SHP77 treated with DMSO at 0.1 percent for 48 hours (cell line): ENCODE results near the gene ATAD3C.
"Not testable (repeated sequence)": the region's sequence is repeated elsewhere in the genome, so short reads cannot be mapped to it uniquely, and the experiment has no call there.

Experiments used
- DNase-seq: peaks from one replicate; lab custom pipeline; 2025; lab: John Stamatoyannopoulos, UW

Gene ATAD3C, protein sequence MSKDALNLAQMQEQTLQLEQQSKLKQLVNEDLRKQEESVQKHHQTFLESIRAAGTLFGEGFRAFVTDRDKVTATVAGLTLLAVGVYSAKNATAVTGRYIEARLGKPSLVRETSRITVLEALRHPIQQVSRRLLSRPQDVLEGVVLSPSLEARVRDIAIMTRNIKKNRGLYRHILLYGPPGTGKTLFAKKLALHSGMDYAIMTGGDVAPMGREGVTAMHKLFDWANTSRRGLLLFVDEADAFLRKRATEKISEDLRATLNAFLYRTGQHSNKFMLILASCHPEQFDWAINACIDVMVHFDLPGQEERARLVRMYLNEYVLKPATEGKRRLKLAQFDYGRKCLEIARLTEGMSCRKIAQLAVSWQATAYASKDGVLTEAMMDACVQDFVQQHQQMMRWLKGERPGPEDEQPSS

DNA sequence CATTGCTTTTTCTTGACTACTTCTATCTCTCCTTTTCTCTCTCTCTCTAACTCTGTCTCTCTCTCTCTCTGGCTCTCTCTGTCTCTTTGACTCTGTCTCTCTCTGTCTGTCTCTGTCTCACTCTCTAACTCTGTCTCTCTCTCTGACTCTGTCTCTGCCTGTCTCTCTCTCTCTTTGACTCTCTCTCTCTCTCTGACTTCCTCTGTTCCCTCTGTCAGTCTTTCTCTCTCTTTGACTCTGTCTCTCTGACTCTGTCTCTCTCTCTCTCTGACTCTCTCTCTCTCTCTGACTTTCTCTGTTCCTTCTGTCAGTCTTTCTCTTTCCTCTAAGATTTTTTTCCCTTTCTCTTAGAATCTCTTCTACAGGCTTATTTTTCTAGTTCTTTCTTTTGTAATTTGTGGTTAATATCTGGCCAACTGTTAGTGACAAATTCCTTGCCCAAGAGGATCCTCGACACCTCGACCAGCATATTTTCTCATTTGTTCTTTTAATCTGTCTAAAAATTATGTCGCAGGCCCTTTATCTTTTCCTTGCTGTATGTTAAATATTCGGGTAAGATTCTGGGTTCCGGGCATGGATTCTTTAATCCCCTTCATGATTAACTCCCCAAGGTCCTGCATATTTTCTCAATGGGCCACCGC lies at the start of gene ATAD3C:
Gene ATAD3C, plus strand, starts transcription at position 591 of the 641 bp plus-strand sequence. CDS start 995 bp downstream, outside the sequence.
- DNase-seq, result no peak

DNA sequence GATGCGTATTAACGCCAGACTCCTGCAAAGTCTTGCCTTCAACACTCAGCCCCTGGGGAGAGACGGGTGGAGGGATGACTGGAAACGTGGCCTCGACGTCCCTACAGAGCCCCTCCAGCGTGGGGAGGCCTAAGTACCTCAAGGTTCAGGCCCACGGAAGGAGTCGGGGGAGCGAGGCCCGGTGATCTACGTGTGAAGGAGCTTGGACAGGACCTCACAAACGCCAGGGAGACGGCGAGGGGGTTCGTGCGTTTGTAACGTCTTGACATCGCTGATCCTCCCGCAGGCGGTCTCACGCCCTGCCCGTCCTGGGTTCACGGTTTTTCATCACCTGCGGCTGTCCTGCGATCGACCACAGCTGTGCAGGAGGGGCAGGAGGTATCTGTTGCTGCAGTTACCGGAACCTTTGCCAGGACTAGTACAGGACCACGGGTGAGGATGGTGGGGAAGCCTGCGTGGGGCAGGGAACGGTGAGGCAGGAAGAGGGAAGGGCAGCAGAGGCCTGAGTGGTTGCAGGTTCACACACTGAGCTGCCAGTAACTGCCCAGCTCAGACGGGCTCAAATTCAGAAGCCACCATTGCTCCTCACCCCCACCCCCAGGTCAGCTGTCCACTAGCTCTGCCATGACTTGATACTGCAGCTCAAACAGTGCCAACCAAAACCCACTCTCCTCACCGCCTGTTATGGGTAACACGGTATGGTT lies 49.5 kb upstream of the ATAD3C start:
- DNase-seq, result no peak

DNA sequence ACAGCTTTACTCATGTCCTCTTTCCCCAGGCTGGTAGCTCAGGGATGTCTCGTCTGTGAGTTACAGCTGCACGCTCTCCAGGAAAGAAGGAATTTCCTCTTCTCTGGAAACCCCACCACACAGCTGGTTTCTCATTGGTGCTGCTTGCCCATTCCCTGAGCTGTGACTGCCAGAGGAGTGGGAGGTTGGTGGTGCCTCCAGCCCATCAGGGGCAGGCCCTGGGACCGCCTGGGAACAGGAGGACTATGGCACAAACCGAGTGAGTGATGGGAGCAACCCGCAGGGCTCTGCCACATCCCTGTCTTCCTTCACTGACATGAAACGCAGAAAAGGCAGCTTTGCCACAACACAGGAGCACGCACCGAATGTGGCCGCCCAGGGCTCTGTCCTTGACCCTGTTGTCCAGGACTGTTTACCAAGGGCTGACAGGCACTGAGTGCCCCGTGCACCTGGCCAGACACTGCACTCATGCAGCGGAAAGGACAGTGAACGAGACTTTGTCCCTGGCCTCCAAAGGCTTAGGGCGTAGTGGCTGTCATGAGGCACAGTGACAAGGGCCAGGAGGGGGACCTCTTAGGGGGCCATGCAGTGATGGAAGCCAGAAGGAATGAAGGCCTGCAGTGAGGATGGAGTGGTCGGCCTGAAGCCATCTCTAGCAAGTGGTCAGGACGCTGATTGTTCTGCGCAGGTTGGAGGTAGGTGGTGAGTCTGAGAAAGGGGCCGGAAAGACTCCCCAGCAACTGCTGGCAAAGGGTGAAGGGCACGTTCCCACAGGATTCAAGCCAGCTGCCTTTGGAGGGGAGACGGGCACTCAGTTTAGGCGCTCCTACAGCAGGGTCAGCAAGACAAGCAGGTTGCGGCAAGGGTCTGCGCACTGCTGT lies 48.7 kb upstream of the ATAD3C start:
- DNase-seq, result no peak

DNA sequence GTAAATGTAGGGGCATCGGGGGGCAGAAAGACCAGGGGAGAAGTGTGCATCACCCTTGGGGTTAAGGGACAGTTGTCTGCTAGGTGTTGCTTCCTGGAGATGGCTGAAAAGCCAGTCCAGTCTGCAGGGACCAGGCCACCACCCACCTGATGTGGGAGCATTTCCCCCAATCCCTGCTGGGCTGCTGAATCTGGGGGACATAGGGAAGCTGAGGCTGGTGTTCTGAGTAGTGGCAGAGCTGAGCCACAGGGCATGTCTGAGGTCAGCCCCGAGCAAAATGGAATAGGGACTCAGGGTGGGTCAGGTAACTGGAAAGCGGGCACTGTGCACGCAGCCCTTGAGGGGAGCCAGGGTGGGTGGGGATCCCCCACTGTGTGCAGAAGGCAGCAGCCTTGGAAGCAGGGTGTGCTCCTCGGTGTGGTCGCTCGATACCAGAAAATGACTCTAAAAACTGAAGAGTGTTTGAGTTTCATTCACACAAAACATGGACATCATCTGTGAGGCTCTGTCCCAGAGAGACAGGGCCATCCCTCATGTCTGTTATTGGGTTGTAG lies 48.0 kb upstream of the ATAD3C start:
- no peak for DNase-seq

DNA sequence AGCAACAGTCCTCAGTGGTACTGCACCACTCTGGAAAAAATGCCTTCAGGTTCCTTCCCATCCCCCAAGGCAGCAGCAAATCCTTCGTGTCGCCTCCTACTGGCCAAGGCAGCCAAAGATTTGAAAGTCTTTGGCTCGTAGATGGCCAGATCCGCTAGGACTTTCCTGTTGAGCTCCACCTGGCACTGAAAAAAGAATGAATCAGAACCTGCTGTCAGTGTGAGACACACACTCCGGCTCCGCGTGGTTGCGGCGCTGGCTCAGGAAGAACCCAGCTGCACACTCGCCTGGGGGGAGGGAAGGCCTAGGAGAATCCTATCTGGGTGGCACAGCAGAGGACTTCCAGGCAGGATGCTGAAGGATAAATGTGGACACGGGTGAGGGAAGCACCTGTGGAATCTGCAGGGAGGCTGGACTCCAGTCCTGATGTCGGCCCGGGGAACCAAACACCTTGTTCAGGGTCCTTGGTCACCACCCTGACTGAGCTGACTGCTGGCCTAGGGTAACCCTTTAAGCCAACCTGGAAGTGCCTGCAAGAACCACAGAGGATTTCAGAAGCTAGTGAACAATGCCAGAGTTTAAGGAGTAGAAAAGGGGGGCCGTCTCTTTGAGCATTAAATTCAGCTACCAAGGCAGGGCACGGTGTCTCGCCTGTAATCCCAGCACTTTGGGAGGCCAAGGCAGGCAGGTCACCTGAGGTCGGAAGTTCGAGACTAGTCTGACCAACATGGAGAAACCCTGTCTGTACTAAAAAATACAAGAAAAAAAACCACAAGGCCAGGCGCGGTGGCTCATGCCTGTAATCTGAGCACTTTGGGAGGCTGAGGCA lies 47.2 kb upstream of the ATAD3C start:
- DNase-seq, result no peak

DNA sequence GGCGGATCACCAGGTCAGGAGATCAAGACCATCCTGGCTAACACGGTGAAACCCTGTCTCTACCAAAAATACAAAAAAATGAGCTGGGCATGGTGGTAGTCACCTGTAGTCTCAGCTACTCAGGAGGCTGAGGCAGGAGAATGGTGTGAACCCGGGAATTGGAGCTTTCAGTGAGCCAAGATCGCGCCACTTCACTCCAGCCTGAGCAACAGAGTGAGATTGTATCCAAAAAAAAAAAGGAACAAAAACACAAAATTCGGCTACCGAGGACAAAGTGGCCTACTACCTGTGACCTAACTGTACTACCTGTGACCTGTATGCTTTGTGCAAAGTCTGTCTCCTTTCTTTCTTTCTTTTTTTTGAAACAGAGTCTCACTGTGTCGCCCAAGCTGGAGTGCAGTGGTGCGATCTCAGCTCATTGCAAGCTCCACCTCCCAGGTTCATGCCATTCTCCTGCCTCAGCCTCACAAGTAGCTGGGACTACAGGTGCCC lies 46.5 kb upstream of the ATAD3C start:
- not testable (repeated sequence) for DNase-seq

DNA sequence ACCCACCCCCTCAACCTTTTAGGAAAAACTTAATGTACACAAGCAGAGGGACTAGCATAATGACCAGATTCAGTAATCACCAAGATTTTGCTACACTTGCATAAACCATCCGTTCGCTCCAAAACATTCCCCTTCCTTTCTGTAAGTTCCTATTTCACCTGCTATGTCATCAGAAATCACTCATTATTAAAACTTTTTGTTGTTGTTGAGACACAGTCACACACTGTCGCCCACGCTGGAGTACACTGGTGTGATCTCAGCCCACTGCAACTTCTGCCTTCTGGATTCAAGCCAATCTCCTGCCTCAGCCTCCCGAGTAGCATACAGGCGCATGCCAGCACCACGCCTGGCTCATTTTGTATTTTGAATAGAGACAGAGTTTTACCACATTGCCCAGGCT lies 45.8 kb upstream of the ATAD3C start:
- DNase-seq, result no peak

DNA sequence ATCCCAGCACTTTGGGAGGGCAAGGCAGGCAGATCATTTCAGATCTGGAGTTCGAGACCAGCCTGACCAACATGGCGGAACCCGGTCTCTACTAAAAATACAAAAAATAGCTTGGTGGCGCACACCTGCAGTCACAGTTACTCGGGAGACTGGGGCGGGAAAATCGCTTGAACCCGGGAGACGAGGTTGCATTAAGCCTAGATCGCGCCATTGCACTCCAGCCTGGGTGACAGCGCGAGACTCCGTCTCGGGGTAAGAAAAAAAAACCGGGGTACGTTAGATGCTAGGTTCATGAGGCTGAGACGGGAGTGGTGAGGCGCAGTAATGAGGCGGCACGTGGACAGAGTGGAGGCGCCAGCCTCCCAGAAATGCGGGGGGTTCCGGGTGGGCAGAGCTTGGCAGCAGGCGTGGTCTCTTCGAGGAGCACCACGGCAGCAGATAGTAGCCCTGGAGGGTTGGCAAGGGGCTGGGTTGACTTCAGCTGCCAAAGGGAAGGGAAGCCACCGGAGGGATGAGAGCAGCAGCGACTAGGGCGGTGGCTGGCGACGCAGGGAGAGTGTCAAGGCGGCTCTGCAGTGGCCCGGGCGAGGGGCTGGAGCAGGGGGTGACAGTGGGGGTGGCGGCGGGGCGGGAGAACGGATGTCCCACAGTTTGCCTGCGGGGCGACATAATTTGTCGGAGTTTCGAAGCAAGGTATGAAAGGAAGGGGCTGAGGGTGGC lies 43.2 kb upstream of the ATAD3C start:
- DNase-seq, result no peak

DNA sequence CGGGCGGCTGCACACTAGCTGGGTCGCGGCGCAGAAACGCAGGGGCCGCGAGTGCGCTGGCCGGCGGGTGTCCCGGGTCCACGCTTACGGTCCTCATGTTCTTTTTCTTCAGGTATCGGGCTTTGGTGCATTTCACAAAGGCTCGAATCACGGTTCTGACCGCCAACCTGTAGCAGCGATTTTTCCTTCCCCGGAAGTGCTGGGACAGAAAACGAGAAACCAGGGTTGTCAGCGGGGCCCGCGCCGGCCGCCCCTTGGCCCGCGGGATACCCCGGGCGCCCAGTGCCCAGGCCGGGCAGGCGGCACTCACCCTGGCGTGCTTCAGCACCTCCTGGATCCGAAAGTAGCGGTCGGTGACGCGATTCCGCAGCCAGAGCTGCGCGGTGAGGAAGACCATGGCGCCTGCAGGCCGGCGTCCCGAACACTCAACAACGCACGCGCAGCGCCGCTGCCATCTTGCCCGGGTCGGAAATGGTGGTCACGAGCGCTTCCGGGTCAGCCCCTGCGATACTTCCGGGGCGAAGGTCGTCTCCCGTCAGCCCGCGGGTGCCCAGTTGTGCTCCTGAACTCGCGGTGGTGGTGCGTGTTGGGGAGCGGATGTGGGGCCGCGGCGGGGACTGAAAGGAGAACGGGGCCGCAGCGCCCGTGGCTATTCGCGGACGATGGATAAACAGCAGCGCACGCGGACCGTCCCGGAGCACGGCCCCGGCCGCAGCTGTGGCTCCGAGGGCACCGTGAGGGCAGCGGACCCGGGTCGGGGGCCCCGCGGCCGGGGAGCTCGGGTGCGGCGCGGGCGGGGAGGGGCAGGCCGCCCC lies 42.5 kb upstream of the ATAD3C start, which contains the start of gene MRPL20:
Gene MRPL20, minus strand, starts transcription at position 473 of the 815 bp plus-strand sequence. Its CDS starts 76 bp downstream, at position 397.
- DNase-seq, result peak; percentile 74

DNA sequence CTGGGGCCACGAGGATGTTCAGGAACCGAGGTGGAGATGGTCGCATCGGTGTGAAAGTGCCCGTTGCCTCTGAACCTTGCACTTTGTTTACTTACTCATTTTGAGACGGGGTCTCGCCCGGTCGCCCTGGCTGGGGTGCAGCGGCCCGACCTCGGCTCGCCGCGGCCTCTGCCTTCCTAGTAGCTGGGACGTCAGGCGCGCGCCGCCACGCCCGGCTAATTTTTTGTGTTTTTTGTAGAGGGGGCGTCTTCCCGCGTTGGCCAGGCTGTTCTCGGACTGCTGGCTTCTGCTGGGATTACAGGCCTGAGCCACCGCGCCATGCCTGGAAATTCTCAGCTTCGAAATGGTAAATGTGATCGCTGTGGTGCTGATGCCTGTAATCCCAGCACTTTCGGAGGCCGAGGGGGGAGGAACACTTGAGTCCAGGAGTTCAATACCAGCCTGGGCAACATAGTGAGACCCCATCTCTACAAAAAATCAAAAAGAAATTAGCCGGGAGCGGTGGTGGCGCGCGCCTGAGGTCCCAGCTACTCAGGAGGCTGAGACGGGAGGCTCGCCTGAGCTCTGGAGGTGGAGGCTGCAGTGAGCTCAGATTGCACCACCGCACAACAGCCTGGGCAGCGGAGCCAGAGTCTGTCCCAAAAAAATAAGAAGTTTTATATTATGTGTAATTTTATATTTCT lies 41.7 kb upstream of the ATAD3C start:
- no peak for DNase-seq

DNA sequence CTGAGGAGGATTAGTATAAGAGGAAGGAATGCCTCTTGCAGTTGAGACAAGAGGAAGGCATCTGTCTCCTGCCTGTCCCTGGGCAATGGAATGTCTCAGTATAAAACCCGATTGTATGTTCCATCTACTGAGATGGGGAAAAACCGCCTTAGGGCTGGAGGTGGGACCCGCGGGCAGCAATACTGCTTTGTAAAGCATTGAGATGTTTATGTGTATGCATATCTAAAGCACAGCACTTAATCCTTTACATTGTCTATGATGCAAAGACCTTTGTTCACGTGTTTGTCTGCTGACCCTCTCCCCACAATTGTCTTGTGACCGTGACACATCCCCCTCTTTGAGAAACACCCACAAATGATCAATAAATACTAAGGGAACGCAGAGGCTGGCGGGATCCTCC lies 39.3 kb upstream of the ATAD3C start:
- DNase-seq, result not testable (repeated sequence)

DNA sequence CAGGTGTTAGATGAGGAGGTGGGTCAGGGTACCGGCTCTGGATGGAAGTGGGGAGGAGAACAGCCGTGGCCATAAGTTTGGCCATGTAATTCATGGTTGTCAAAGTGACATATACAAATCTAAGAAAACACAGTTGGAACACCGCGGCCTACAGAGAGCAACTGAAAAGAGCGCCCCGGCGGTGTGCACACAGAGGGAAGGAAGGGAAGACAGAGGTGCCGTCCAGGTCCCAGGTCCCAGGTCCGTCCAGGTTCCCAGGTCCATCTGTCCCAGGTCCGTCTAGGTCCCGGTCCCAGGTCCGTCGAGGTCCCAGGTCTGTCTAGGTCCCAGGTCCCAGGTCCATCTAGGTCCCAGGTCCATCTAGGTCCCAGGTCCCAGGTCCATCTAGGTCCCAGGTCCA lies 37.9 kb upstream of the ATAD3C start:
- no peak for DNase-seq

DNA sequence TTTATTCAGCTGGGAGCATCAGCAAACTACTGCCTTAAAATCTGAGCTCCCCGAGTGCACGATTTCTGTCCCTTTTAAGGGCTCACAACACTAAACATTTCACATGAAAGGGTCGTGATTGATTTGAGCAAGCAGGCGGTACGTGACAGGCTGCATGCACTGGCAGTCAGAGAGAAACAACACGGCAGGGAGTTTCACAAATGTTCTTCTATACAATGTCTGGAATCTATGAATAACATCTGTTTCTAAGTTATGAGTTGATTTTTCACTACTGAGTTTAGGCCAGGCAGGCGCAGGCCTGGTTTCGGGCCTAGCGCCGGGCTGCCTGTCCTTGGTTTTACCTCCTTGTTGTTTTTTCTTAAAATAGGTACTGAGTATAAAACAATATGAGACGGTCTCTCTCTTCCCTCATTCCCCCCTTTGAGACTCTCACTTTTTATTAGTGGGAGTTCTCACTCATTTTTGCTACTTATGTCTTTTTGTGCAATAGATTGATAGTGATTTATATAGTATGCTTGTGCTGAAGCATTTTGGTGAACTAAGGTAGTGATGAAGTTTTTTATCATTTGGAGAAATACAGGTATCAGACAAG lies 37.1 kb upstream of the ATAD3C start:
- not testable (repeated sequence) for DNase-seq

DNA sequence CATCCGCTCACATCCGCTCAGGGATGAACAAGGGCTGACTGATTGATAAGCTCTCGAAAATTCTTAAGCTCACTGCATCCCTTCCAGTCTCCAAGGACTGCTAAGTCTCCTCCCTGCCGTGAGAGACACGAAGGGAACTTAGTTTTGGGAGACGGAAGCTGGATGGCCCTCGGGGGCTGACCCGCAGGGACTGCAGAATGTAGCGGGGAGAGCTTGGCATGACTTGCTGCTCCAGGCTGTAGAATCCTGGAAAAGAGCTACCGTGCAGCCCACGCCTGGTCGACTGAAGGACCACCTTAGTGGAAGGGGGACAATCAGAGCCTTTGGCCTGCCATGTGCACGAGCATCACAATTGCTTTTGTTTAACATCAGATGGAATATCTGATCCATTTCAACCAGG lies 33.7 kb upstream of the ATAD3C start:
- DNase-seq, result no peak

DNA sequence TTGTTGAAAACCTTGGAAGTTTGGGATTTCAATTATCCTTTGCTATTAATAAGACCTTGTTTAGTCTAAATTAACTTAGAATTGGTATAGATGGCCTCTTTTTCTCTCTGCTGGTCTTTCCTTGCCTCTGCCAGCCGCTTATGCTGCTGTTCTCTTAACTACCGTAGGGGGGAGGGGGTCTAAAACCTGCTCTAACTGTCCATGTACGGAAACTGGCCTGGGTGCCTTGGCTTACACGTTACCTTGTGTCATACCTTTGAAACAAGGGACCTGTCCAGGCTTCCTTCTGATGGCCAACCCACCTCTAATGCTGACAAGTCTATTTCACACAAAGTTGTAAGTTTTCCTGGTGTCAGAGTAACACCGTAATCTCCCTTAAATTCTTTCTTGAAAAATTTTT lies 32.1 kb upstream of the ATAD3C start:
- not testable (repeated sequence) for DNase-seq

DNA sequence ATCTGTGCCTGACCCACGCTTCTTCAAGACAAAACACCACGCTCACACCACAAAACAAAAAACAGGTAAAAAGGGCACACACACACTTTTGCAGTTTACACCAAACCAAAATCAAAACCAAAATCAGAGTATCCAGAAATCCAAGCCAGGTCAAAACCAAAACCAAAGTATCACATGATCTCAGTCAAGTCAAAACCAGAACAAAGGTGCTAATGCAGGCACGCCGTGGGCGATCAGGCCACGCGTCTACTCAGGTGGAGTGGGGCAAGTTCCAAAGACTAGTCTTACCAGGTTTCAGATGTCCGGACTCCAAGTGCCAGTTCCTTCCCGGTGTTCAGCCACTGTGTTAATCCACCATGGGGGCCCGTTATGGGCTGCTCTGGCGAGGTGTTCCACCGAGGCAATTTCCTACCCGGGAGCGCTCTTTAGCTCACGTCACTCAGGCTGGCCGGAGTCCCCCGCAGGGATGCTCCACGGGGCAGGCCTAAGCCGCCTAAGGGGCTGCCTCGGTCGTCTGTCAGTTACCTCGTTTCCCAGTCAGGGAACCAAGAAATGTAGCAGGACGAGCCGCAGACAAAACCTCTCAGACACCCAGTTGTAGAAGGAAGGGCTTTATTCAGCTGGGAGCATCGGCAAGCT lies 31.5 kb upstream of the ATAD3C start:
- not testable (repeated sequence) for DNase-seq
